Fibroblast of the aortic adventitia (primary cell): Measurements from ENCODE around the gene CCDC110. TPM values are rescaled to one million over a fixed set of nuclear protein-coding genes. Genes with fewer than 3 reads are reported as not detected.

Source experiments
- DNase-seq: peaks from one replicate; pipeline ENCODE4 v3.0.0-alpha.2; 2010; ENCODE audit warnings: low read depth
- H3K4me3 ChIP-seq: 2 replicates; pipeline ENCODE4 v1.5.1; 2011; ENCODE audit warnings: low read depth, mild to moderate bottlenecking, control low read depth, low read length, moderate library complexity
- small RNA-seq: library from RNA; depleted of rRNA; stranded (forward); fragments of <200 nt; gene quantifications from one replicate; pipeline ENCODE3, GENCODE V24; 2012
- total RNA-seq: library from RNA; depleted of rRNA; stranded (reverse); fragments of >200 nt; gene quantifications from 2 replicates; pipeline ENCODE4 v1.2.3, GENCODE V29; 2012; ENCODE audit warnings: low replicate concordance
- TF ChIP-seq, protein P1 (sequence below): IDR thresholded peaks from 2 replicates; pipeline ENCODE4 v1.5.1; 2011; ENCODE audit warnings: mild to moderate bottlenecking, low read length, control low read depth, inconsistent platforms; ENCODE audit not compliant: insufficient read depth

The CCDC110 gene
- total RNA-seq, 1 donor, result 4.2 TPM

DNA sequence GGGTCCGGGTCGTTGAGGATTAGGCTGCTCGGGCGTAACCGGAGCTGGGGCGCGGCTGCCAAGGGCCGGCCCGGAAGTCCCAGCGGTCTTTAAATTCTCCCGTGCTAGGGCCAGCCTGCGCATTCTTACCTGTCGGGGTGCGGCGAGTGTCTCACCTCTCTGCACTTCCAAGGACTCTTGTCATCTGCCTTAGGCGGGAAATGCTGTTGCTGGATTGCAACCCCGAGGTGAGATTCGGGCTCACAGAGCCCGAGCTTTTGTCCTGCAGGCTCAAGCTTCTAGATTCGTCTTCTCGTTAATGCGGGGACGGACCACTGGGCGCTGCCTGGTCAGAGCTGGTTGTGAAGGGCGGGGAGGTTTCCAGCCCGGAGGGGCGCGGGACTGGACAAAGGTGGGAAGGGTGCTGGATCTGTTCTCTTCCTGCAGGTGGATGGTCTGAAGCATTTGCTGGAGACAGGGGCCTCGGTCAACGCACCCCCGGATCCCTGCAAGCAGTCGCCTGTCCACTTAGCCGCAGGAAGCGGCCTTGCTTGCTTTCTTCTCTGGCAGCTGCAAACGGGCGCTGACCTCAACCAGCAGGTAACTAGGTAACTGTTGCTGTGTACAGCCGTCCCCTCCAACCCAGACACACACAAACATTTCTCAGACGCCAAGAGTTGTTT is 74.7 kb downstream of the CCDC110 start, which contains the start of gene ANKRD37:
ANKRD37 (plus strand) TSS at position 118 of the 662 bp plus-strand sequence; CDS start at position 201, 83 bp downstream.
- DNase-seq, result peak; percentile 28
- H3K4me3 ChIP-seq, result peak within 1 kb of the TSS; percentile 82
- TF ChIP-seq, protein P1, sequence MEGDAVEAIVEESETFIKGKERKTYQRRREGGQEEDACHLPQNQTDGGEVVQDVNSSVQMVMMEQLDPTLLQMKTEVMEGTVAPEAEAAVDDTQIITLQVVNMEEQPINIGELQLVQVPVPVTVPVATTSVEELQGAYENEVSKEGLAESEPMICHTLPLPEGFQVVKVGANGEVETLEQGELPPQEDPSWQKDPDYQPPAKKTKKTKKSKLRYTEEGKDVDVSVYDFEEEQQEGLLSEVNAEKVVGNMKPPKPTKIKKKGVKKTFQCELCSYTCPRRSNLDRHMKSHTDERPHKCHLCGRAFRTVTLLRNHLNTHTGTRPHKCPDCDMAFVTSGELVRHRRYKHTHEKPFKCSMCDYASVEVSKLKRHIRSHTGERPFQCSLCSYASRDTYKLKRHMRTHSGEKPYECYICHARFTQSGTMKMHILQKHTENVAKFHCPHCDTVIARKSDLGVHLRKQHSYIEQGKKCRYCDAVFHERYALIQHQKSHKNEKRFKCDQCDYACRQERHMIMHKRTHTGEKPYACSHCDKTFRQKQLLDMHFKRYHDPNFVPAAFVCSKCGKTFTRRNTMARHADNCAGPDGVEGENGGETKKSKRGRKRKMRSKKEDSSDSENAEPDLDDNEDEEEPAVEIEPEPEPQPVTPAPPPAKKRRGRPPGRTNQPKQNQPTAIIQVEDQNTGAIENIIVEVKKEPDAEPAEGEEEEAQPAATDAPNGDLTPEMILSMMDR, result no peak

DNA sequence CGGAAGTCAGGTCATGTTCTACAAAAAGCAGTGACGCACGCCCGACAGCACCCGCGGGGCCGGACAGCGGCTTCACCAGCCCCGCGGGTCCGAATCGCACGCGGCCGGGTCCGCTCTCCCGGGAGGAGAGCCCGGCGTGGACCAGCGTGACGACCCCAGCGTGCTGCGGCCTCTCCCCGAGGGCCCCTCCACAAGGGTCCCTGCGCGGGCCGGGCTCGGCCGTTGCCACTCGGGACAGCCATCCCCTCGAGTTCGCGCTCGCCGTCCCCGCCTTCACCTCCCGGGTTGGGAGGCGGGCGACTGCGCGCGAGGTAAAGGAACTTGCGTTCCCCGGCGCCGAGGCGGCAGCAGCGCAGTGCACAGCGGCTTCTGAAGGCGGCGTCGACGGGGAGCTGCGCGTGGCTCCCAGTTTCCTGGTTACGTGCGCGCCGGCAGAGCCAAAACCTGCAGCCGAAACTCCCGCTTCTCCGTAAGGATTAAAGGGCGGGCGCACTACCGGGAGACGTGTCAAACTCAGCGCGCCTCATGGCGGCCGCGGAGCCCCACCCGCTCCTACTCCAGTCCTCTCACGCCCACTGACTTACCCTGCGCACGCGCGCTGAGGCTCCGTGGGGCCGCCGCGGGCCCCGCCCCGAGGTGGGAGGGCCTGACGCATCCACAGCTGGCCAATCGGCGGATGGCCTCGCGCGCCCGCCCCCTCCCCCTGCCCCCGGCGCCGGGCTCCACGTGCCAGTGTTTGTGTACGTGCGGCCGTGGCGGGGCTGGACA is 75.4 kb downstream of the CCDC110 start:
- DNase-seq, result peak; percentile 96
- peak overlapping the region; percentile 82 for H3K4me3 ChIP-seq
- TF ChIP-seq, protein P1, result no peak

DNA sequence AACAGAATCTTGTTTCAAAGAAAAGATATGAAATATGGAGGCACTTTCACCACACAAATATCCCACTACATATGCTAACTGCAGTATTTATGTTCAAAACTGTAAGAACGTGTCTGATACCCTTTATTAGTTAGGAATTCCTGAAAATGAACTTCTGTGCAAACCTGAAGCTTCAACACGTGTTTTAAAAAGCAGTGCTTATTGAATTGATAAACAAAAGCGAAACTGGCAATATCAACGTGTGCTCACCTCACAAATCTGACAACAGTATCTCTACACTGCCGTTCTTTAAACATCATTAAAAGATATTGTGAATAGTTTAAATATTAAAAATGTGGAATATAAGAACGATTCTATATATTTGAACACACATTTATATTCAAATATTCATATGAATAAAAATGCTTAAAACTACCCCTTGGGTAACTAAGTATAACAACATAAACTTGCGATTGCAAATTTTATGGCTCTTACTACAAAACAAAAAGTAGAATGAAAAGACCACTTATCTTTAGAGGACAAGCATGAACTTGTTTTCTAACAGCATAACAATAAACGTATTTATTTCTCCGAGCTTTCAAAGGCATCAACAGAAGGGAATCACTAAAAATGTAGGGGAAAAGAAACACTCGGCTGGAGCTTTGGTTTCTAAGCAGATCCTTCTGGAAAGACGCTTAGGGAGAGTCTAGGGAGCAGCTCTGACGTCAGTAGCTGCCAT is 76.1 kb downstream of the CCDC110 start, which contains the start of gene LRP2BP:
LRP2BP (minus strand) TSS at position 687 of the 718 bp plus-strand sequence. CDS start 17,738 bp downstream, outside the sequence.
- peak; percentile 94 for DNase-seq

More for the DNA sequence above, 76.1 kb downstream of the CCDC110 start, which contains the start of gene LRP2BP:
- H3K4me3 ChIP-seq, result peak within 1 kb of the TSS; percentile 82
- TF ChIP-seq, protein P1, result no peak

Small RNA genes lying within 50 kb of the gene (small RNA-seq; reads per million reads assigned to genes)
- gene RF00019, result not detected

Other genes starting within 250 kb of the CCDC110 start
- 0.63 and 0.74 TPM in 2 replicates for gene LRP2BP, start 75.8 kb downstream of the CCDC110 start, total RNA-seq
- gene ANKRD37, start 74.9 kb downstream of the CCDC110 start, total RNA-seq, result 3.9 and 5.0 TPM in 2 replicates
- gene UFSP2, start 45.8 kb downstream of the CCDC110 start, total RNA-seq, result 26.3 and 53.5 TPM in 2 replicates
- 3.0 and 10.1 TPM in 2 replicates for gene PDLIM3, start 63.8 kb upstream of the CCDC110 start, total RNA-seq